SHP77 (cell line): Measurements from ENCODE around the gene LIMK2.
"Not testable (repeated sequence)": the region's sequence is repeated elsewhere in the genome, so short reads cannot be mapped to it uniquely, and the experiment has no call there.

Source experiments
- DNase-seq, 2 experiments: peaks; one replicate each; lab custom pipeline; 2025; lab: John Stamatoyannopoulos, UW

The LIMK2 gene

DNA sequence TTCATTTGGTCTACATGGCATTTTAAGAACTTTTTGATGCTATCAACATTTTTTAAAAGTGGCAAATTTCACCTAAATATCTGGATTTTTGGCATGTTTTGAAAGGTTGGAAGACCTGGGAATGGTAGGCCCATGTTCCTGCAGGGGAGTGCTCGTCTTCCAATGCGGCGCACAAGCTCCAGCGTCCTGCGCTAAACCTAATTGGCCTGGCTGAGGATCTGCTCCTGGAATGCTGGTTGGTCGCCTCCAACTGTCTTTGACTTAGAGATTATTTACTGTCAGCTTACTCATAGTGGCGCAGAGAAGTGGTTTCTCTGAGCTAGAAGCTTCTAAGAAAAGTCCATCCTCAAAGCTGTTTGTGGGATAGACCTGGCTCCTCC lies 626 bp upstream of the LIMK2 start:
- no peak for DNase-seq

GRCh38 chr22:31212783-31213629 lies 908 bp downstream of the LIMK2 start:
- DNase-seq = no peak

- no peak for DNase-seq
Measured at GRCh38 chr22:31215018-31215535, 3.0 kb downstream of the LIMK2 start.

DNA sequence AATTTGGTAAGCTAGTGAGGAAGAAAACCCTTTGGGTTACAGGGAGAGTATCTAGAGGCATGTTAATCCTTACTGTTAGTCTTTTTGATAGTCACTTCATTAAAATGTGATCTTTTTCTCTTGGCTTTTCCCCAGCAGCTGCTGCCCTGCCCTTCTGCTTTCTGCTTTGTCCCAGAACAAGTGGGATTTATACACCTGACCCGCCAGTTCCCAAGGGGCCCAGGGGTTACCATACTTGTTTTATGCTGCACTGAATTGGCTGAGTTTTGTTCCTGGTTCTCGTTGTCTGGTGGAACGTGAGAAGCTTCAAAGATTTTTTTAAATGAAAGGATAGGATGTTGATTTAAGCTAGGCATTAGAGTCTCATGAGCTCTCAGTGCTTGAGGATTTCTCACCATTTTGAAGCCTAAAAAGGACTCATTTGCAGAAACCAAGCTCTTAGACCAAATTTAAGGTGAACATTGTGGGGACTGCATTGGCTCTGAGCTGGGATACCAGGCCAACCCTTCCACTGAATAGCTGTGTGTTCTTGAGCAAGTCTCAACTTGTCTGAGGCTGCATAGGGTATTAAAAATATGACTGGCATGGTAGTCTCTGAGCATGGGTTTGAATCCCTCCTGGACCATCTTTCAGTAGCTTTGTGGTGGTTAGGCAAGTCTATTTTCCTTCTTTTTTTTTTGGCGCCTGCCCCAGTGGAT lies 6.6 kb downstream of the LIMK2 start:
- no peak for DNase-seq

GRCh38 chr22:31221084-31221483 lies 9.0 kb downstream of the LIMK2 start:
- DNase-seq = no peak

DNA sequence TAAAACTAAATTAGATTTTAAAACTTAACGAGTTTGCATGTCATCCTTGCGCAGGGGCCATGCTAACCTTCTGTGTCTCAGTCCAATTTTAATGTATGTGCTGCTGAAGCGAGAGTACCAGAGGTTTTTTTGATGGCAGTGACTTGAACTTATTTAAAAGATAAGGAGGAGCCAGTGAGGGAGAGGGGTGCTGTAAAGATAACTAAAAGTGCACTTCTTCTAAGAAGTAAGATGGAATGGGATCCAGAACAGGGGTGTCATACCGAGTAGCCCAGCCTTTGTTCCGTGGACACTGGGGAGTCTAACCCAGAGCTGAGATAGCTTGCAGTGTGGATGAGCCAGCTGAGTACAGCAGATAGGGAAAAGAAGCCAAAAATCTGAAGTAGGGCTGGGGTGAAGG lies 10.6 kb downstream of the LIMK2 start:
- DNase-seq = no peak

GRCh38 chr22:31223786-31224191 lies 11.7 kb downstream of the LIMK2 start:
- no peak for DNase-seq

GRCh38 chr22:31224691-31225090 lies 12.6 kb downstream of the LIMK2 start:
- DNase-seq = not testable (repeated sequence)

GRCh38 chr22:31227186-31227585 lies 15.1 kb downstream of the LIMK2 start:
- no peak for DNase-seq

GRCh38 chr22:31229402-31230079 lies 17.4 kb downstream of the LIMK2 start:
- DNase-seq = no peak

DNA sequence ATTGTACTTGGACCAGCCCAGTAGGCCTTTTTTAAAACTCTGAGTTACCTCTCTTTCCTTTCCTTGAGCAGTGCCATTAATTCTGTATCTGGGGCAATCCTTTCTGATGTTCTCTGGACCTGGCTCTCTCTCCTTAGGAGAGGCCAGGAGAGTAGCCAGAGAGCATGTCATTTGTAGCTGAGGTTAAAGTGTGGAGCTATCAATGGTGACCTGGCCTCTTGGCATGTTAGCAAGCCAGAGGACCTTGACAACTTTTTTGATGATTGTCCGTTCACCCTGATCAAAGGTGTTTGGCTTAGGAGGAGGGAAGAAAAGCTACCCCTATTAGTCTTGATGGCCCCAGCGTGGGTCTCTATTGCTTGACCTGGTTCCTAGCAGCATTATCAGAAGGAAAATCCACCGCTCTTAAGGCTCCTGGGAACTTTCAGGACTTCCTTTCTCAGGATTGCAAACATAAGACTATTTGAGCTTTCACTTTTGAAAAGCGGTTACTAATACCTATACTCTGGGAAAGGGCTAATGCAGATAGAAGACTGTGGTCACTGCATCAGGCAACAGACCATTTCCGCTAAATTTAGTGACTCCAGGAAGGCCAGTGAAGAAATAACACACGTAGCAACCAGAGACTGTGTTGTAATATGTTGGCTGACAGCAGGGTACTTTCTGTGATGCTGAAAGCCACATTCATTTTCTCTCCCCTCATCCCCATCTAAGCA lies 18.2 kb downstream of the LIMK2 start:
- DNase-seq = no peak

- no peak for DNase-seq
Measured at GRCh38 chr22:31230871-31231621, 18.9 kb downstream of the LIMK2 start.

- DNase-seq = no peak
Measured at GRCh38 chr22:31233001-31233400, 20.9 kb downstream of the LIMK2 start.

DNA sequence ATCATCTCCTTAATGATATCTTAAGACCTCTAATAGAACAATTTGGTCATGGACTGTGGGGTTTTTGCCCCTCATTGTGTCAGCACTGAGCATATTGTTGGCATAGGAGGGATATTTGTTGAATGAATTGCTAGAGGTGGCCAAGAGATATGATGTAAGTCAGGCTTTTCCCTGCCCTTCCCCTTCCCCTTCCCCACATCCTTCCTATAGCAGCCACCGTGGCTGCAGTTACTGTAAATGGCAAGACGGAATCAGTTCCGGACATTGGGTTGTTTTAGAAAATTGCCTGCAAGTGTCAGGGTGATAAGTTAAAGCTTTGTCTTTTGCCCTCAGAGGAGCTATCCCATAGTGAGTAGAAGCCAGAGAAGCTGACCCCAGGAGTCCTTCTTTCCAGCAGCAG lies 23.0 kb downstream of the LIMK2 start:
- no peak for DNase-seq

DNA sequence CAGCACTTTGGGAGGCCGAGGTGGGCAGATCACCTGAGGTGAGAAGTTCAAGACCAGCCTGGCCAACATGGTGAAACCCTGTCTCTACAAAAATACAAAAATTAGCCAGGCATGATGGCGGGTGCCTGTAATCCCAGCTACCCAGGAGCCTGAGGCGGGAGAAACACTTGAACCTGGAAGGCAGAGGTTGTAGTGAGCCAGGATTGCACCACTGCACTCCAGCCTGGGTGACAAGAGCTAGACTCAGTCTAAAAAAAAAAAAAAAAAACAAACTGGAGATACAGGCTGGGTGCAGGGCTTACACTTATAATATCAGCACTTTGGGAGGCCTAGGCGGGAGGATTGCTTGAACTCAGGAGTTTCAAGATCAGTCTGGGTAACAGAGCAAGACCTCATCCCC lies 23.9 kb downstream of the LIMK2 start:
- not testable (repeated sequence) for DNase-seq

DNA sequence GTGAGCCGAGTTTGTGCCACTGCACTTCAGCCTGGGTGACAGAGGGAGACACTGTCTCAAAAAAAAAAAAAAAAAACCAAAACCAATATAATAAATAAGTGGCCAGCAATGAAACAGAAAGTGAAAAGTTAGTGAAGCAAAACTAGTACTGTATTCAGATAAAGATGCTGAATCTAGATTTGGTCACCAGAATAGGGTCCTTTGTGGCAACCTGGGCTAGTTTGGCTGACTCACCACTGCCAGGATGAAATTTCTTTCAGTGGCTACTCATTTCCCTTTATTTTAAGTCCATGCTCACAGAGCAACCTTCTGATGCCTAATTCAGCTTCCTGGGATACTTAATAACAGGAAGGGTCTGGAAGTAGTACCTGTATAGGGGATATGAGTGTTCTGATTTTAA lies 26.0 kb downstream of the LIMK2 start:
- DNase-seq = no peak

GRCh38 chr22:31239771-31240370 lies 27.8 kb downstream of the LIMK2 start:
- no peak for DNase-seq

GRCh38 chr22:31241200-31241599 lies 29.1 kb downstream of the LIMK2 start:
- no peak for DNase-seq

DNA sequence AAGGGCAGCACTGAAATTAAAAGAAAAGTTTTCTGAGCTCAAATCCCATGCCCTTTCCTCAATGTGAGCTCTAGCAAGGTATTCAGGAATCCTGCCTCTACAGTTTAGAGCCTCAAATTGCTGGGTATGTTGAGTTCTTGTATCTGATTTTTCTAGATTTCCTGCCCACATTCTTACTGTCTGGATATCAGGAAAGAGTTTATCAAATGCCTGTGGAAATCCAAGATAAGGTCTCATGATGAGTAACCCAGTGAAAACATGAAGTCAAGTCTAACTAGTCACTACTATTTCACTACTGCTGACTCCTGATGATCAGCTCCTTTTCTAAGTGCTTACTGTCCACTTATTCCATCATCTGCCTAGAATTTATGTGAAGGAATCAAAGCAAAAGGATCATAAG lies 29.8 kb downstream of the LIMK2 start:
- no peak for DNase-seq

DNA sequence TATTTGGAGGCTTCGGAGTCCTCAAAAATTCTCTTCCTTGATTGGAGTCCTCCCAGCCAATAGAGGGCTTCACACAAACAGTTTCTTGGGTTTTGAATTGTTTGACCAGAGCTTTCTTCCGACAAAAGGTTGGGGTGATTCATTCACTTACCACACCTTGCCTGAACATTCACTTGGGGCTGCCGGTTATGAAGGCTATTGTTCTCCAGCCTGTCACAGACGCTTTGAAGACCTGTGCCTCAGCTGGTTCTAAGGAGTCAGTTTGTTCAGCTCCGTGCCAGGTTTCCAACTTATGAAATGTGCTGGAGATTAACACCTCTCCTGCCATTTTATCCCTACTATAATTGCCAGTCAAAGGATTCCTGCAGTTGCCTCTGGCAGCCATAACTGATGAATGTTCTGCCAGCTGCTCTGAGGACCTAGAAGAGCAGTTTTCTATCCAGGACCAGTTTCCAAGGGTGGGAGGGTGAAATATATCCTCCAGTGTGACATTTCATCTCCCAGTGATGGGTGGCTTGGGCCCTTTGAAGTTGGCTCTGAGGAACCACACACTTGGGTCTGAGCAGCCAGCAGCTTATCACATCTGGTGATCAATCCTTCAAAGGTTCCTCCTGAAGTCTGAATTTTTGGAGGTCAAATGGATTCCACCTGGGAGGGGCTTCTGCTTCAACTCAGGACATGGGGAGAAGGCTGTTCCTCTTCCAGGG lies 31.4 kb downstream of the LIMK2 start:
- DNase-seq = no peak
